Aorta (tissue), 5 donors: ENCODE measurements around the gene SCAPER. TPM values are rescaled to one million over a fixed set of nuclear protein-coding genes. Genes with fewer than 3 reads are reported as not detected.

Experiments used
- ATAC-seq: fragments of 200-7000 bp; cut with Tn5 transposase; one replicate; pipeline ENCODE4 v1.9.1; 2022; ENCODE audit warnings: moderate library complexity; ENCODE audit not compliant: low FRiP score
- DNase-seq, 2 donors: peaks; one replicate each; pipeline ENCODE4 v3.0.0-alpha.2; 2020
- H3K27ac ChIP-seq, 2 donors: one replicate each; pipeline ENCODE4 v1.5.1; 2013; ENCODE audit warnings: low read length in 2 of 2, mild to moderate bottlenecking in 2 of 2, moderate library complexity in 2 of 2, control low read depth in 1 of 2, inconsistent platforms in 1 of 2, low read depth in 1 of 2
- H3K27me3 ChIP-seq, 2 donors: one replicate each; pipeline ENCODE4 v1.6.1; 2013; ENCODE audit warnings: control low read depth in 1 of 2, low read length in 1 of 2, mild to moderate bottlenecking in 1 of 2, moderate library complexity in 1 of 2; ENCODE audit not compliant: insufficient read depth in 2 of 2, control insufficient read depth in 1 of 2
- H3K36me3 ChIP-seq, 2 donors: one replicate each; pipeline ENCODE4 v1.6.1; 2013; ENCODE audit warnings: control low read depth in 1 of 2, low read length in 1 of 2, mild to moderate bottlenecking in 1 of 2; ENCODE audit not compliant: insufficient read depth in 2 of 2, control insufficient read depth in 1 of 2
- H3K4me1 ChIP-seq, 2 donors: one replicate each; pipeline ENCODE4 v1.6.1; 2013; ENCODE audit warnings: low read length in 2 of 2, control low read depth in 1 of 2, mild to moderate bottlenecking in 1 of 2, moderate library complexity in 1 of 2; ENCODE audit not compliant: insufficient read depth in 2 of 2, control insufficient read depth in 1 of 2
- H3K4me3 ChIP-seq, 2 donors: one replicate each; pipeline ENCODE4 v1.5.1; 2013; ENCODE audit warnings: low read length in 2 of 2, control low read depth in 1 of 2, mild to moderate bottlenecking in 1 of 2
- H3K9me3 ChIP-seq: one replicate; pipeline ENCODE4 v1.6.1; 2013; ENCODE audit warnings: mild to moderate bottlenecking, low read length; ENCODE audit not compliant: control insufficient read depth
- WGBS, 2 donors: extraction: QIAGEN DNeasy Blood & Tissue Kit; methylation state at CpG; one replicate each; pipeline ENCODE4 v1.1.7; 2013; 5-methylcytosine and 5-hydroxymethylcytosine counted together
- intact Hi-C, 2 donors: fragments of 100-400 bp; cut with DNase I; formaldehyde crosslinking; loops; one replicate each; pipeline versions ENCODE4 v1.14.2 to v1.15.0; 2022
- polyA plus RNA-seq, 2 donors: library from polyadenylated mRNA; stranded (reverse); fragments of 200-250 nt; gene quantifications; one replicate each; pipeline ENCODE4 v1.2.3, GENCODE V29; 2013
- total RNA-seq, 2 donors: library from RNA; stranded (reverse); fragmentation: NEBNext Ultra II Directional; extraction: Animal tissue kit (Norgen Biotek cat#: 25700); gene quantifications; one replicate each; pipeline ENCODE4 v1.2.1, GENCODE V29; 2021
- donor health status: healthy with polysubstance abuse.
- donor health status: Bipolar disorder and iron deficiency.
- donor health status: DM: no; HTN: no; CAD: no.
- donor health status: DM: no; HTN: no; CAD: no.
- donor health status: DM: yes; HTN: yes; CAD: no.

Gene SCAPER
- total and polyA plus RNA-seq, 4 donors = 11.9 to 44.3 (median 25.6) TPM

DNA sequence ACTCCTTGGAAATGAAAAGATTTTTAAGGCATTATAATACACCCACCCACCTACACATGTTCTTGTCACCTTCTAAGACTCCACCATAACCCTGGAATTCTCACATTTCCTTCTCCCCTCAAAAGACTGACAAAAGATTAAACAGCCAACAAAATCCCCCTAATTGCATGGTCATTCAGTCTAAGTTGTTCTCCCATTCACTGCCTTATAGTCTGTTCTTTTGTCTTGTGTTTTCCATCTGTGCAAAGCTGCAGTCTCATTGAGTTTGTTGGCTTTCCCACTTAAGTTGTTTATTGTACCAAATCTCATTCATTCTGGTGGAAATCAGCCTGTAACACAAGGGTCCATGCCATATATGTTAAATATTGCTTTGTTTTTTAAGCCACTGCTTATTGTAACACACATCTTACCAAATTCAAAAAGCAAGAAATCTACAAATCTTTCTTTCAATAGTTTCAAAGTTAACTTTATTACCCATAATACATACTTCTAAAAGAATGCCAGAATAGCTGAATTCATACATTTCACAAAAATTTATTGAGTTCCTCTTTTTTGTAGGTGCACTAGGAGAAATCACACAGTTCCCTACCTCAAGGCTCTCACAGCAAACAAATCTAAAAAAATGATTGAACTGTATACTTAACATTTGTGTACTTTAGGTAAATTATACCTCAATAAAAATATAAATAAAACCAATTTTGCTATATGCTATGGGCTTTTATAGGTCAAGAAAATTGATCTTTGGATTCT, 24.0 kb upstream of the SCAPER start:
- DNase-seq = no peak
- Histone ChIP-seq H3K36me3 (no peaks in the 10 kb centered on the region), H3K27ac (no peak overlapping the region), H3K27me3 (no peaks in the 10 kb centered on the region), H3K9me3 (no peaks in the 10 kb centered on the region), H3K4me1 (no peaks in the 10 kb centered on the region), H3K4me3 (no peak overlapping the region)
- intact Hi-C loops = no loop called here
- ATAC-seq = no peak

DNA sequence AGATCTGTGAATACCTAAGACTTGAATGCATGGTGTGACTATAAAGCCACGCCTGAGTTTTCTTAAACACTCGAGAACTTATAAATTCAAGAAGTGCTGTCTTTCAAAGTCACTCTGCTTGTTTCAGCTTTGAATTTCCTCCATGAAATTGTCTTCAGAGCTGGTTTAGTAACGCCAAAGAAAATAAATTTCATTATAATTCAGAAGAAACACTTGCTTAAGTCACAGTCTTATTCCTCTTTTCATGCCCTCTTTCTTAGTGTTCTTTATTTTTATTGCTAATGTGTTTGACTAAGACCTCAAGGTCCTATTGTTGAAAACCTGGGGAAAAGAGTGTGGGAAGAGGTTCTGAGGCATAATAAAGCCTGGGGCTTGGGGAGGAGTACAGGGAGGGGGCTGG, 23.1 kb upstream of the SCAPER start:
- Histone ChIP-seq H3K36me3 (no peaks in the 10 kb centered on the region), H3K4me3 (no peak overlapping the region), H3K4me1 (no peaks in the 10 kb centered on the region), H3K27me3 (no peaks in the 10 kb centered on the region), H3K27ac (no peak overlapping the region), H3K9me3 (no peaks in the 10 kb centered on the region)
- intact Hi-C loops = no loop called here
- WGBS, 2 donors = 78 to 84% methylated on average over 3 of the region's 3 CpGs
- no peak for DNase-seq
- no peak for ATAC-seq

DNA sequence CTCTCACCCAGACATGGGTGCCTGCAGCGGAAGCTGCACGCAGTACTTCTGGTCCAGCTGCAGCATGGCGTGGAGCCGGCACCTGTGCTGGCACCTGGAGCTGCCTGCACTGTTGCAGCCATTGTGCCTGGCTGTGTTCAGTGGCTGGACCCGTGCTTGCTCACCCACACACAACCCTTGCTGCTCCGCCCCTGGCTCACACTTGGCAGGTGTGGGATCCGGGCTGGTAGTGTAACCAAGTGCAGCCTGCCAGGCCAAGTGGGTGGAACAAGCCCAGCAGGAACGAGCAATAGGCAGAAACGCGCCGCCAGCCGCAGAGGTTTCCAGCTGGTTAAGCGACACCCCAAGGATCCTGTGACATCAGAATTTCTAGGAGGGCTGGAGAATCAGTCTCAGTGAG, 11.2 kb upstream of the SCAPER start:
- H3K36me3 ChIP-seq = no peaks in the 10 kb centered on the region
- ATAC-seq (no peak), DNase-seq (no peak)
- no peak overlapping the region for H3K27ac ChIP-seq
- peaks cover 0 to 1% of the 10 kb centered on the region in 2 donors for H3K27me3 ChIP-seq
- intact Hi-C loops = no loop called here
- H3K4me3 ChIP-seq = no peak overlapping the region
- no peaks in the 10 kb centered on the region for H3K9me3 ChIP-seq
- H3K4me1 ChIP-seq = no peaks in the 10 kb centered on the region
- WGBS, 2 donors = 88 to 92% methylated on average over 13 of the region's 13 CpGs

DNA sequence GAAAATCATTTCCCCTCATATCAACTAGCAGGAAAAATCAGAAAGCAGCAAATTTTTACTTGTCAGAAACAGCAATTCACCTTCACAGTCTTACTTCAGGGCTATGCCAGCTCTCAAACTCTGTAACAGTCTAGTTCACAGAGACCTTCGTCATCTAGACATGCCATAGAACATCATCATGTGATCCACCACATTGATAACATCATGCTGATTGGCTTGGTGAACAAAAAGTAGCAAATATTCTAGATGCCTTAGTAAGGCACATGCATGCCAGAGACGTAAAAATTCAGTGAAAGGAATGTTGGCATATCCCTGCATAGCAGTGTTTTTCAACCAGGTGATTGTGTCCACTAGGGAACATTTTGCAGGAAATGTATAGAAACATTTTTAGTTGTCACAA, 8.6 kb upstream of the SCAPER start:
- Histone ChIP-seq H3K4me1 (no peaks in the 10 kb centered on the region), H3K4me3 (no peak overlapping the region), H3K36me3 (no peaks in the 10 kb centered on the region), H3K27me3 (no peaks in the 10 kb centered on the region), H3K27ac (no peak overlapping the region), H3K9me3 (no peaks in the 10 kb centered on the region)
- ATAC-seq = no peak
- DNase-seq = no peak
- 52 to 56% methylated on average over 2 of the region's 2 CpGs for WGBS, 2 donors
- intact Hi-C loops = no loop called here

DNA sequence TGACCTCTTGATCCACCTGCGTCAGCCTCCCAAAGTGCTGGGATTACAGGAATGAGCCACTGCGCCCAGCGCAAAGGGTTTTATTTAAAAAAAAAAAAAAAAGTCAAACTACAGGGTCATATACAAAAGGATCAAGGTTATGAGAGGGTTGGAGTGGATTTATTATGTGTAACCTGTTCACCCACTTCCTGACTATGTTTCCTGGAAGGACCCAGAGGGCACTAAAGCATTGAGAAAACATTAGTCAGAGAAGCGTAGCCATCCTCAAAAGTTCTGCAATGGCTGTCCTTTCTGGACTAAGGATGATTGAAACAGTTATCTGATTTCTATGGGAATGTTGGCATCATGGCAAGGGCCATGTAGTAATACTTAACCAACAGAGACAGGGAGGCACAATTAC, 7.3 kb upstream of the SCAPER start:
- ATAC-seq (no peak), DNase-seq (no peak)
- Histone ChIP-seq H3K4me1 (no peaks in the 10 kb centered on the region), H3K4me3 (no peak overlapping the region), H3K27ac (no peak overlapping the region), H3K36me3 (no peaks in the 10 kb centered on the region), H3K27me3 (no peaks in the 10 kb centered on the region), H3K9me3 (no peaks in the 10 kb centered on the region)
- 95 to 97% methylated on average over 4 of the region's 4 CpGs for WGBS, 2 donors
- intact Hi-C loops = no loop called here

DNA sequence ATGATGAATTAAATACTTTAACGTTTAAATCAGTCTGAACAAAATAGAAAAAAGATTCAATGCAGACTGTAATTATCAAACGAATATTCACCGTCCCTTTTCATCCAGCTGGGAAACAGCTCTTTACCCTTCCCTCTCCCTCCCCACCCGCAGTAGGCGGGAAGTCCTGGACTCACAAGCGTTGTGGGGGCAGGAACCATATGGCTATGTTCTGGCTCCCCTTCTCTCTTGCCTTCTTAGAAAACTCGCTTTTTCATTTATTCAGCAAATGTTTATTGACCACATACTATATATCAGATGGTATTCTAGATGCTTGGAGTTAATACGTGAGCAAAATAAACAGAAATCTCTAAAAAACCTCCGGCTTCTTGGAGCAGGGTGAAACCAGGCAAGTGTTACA, 715 bp upstream of the SCAPER start:
- Histone ChIP-seq H3K27me3 (no peaks in the 10 kb centered on the region), H3K4me3 (peak overlapping the region; percentile 35 to 91), H3K9me3 (no peaks in the 10 kb centered on the region), H3K27ac (no peak overlapping the region), H3K4me1 (peaks cover 0 to 1% of the 10 kb centered on the region in 2 donors), H3K36me3 (no peaks in the 10 kb centered on the region)
- WGBS, 2 donors = 6 to 7% methylated on average over 9 of the region's 9 CpGs
- intact Hi-C loops = loop anchor here in 1 of 2 donors (1.0 kb wide), 1 partner anchor 25 kb away; the partner anchor contains the start of gene RCN2
- ATAC-seq (no peak), DNase-seq (no peak)

DNA sequence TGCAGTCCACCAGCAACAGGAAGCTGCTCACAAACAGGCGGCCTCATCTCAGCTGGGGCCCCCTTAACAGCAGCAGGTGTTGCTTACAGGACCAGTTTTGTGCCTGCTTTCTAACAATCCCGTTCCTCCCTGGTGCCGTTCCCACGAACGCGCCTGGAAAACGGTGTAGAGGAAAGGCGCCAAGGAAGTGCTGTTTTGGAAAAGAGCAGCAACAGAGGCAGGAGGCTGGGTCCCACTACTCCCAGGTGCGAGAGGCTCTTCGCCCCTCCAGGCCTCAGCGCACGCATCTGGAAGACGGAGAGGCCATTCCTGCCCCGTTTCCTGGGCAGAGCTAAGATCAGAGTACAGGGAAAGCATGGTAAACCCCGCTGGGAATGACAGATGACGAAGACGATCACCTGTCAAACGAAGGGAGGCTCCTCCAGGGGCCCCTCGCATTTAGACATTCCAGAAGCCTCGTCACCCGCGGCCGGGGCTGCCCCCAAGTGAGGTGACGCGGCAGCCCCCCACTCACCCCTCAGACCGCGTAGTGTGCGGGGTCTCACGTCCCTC, 603 bp downstream of the SCAPER start:
- intact Hi-C loops = loop anchor here in 1 of 2 donors (1.0 kb wide), 1 partner anchor 27 kb away; the partner anchor contains the start of gene RCN2
- Histone ChIP-seq H3K9me3 (no peaks in the 10 kb centered on the region), H3K27me3 (no peaks in the 10 kb centered on the region), H3K4me1 (peaks cover 0 to 1% of the 10 kb centered on the region in 2 donors), H3K36me3 (no peaks in the 10 kb centered on the region), H3K27ac (peak overlapping the region; percentile 1 to 4), H3K4me3 (peak overlapping the region; percentile 71 to 91)
- WGBS, 2 donors = 2 to 3% methylated on average over 29 of the region's 29 CpGs
- no peak for DNase-seq
- ATAC-seq = peak; percentile 16

DNA sequence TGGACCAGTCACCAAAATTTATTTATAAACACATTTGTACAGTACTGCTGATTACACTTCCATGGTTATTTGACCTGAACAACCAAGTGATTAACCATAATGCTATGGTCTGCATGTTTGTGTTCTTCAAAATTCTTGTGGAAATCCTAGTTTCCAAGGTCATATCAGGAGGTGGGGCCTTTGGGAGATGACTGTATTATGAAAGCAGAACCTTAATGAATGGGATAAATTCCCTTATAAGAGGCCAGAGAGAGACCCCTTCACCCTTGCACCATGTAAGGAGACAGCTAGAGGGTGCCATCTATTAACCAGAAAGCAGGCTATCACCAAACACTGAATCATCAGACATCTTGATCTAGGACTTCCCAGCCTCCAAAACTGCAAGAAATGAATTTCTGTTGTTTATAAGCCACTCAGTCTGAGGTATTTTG, 1.9 kb downstream of the SCAPER start:
- Histone ChIP-seq H3K9me3 (no peaks in the 10 kb centered on the region), H3K4me3 (no peak overlapping the region), H3K36me3 (no peaks in the 10 kb centered on the region), H3K27me3 (no peaks in the 10 kb centered on the region), H3K27ac (no peak overlapping the region), H3K4me1 (peaks cover 0 to 1% of the 10 kb centered on the region in 2 donors)
- intact Hi-C loops = no loop called here
- DNase-seq (no peak), ATAC-seq (no peak)

DNA sequence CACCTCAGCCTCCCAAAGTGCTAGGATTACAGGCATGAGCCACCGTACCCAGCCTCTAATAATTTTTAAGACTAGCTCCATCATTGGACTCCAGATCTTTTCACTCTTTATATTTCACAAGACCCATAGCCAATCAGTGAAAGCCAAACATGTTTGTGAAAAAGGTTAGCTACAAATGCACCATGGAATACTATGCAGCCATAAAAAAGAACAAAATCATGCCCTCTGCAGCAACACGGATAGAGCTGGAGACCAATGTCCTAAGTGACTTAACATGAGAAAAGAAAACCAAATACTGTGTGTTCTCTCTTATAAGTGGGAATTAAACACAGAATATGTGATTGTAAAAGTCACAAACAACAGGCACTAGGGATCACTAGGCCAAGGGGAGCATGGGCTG, 3.2 kb downstream of the SCAPER start:
- Histone ChIP-seq H3K36me3 (no peaks in the 10 kb centered on the region), H3K4me1 (peaks cover 0 to 1% of the 10 kb centered on the region in 2 donors), H3K27me3 (no peaks in the 10 kb centered on the region), H3K4me3 (no peak overlapping the region), H3K27ac (no peak overlapping the region), H3K9me3 (no peaks in the 10 kb centered on the region)
- DNase-seq (no peak), ATAC-seq (no peak)
- WGBS, 2 donors = 98 to 100% methylated on average over 2 of the region's 2 CpGs
- intact Hi-C loops = no loop called here
